H9 (cell line): ENCODE measurements around the gene SELENOF. TPM values are rescaled to one million over a fixed set of nuclear protein-coding genes. Genes with fewer than 3 reads are reported as not detected.

Source experiments
- DNase-seq: peaks from one replicate; pipeline ENCODE4 v3.0.0-alpha.2; 2017
- H2AFZ ChIP-seq: one replicate; pipeline ENCODE4 v1.6.1; 2013; ENCODE audit warnings: mild to moderate bottlenecking, low read length, control low read depth, moderate library complexity
- H2AK5ac ChIP-seq: 2 replicates; pipeline ENCODE4 v1.6.1; 2013; ENCODE audit warnings: low read length, control low read depth, mixed read lengths; ENCODE audit not compliant: insufficient read length
- H2BK120ac ChIP-seq: one replicate; pipeline ENCODE4 v1.6.1; 2013; ENCODE audit warnings: low read depth, mild to moderate bottlenecking, low read length, control low read depth, inconsistent platforms; ENCODE audit not compliant: poor library complexity, severe bottlenecking
- H2BK12ac ChIP-seq: 2 replicates; pipeline ENCODE4 v1.6.1; 2013; ENCODE audit warnings: low read length, control low read depth, mixed read lengths, low read depth; ENCODE audit not compliant: insufficient read length
- H2BK15ac ChIP-seq: 2 replicates; pipeline ENCODE4 v1.6.1; 2013; ENCODE audit warnings: low read depth, low read length, control low read depth
- H2BK20ac ChIP-seq: one replicate; pipeline ENCODE4 v1.6.1; 2013; ENCODE audit warnings: low read depth, mild to moderate bottlenecking, low read length, control low read depth, inconsistent platforms; ENCODE audit not compliant: poor library complexity, severe bottlenecking
- H2BK5ac ChIP-seq: 2 replicates; pipeline ENCODE4 v1.6.1; 2013; ENCODE audit warnings: low read length, control low read depth, mixed read lengths; ENCODE audit not compliant: insufficient read length
- H3K14ac ChIP-seq: 2 replicates; pipeline ENCODE4 v1.6.1; 2013; ENCODE audit warnings: low read length, control low read depth; ENCODE audit not compliant: insufficient read depth
- H3K18ac ChIP-seq: 2 replicates; pipeline ENCODE4 v1.6.1; 2013; ENCODE audit warnings: low read depth, mild to moderate bottlenecking, mixed read lengths, low read length, control low read depth; ENCODE audit not compliant: insufficient read length
- H3K23ac ChIP-seq: 2 replicates; pipeline ENCODE4 v1.6.1; 2013; ENCODE audit warnings: low read length, control low read depth, mixed read lengths, low read depth; ENCODE audit not compliant: insufficient read length
- H3K23me2 ChIP-seq: 2 replicates; pipeline ENCODE4 v1.6.1; 2013; ENCODE audit warnings: low read depth, mild to moderate bottlenecking, mixed read lengths, low read length, control low read depth; ENCODE audit not compliant: insufficient read length, poor library complexity, severe bottlenecking
- H3K27ac ChIP-seq: 2 replicates; pipeline ENCODE4 v1.5.1; 2013; ENCODE audit warnings: low read length, control low read depth, mixed read lengths, low read depth; ENCODE audit not compliant: insufficient read length
- H3K27me3 ChIP-seq: 2 replicates; pipeline ENCODE4 v1.6.1; 2013; ENCODE audit warnings: low read length, control low read depth, inconsistent platforms; ENCODE audit not compliant: insufficient read depth
- H3K4ac ChIP-seq: 2 replicates; pipeline ENCODE4 v1.6.1; 2013; ENCODE audit warnings: low read depth, mild to moderate bottlenecking, control low read depth, inconsistent platforms, low read length, moderate library complexity
- H3K4me1 ChIP-seq: 2 replicates; pipeline ENCODE4 v1.6.1; 2013; ENCODE audit warnings: low read length, control low read depth, inconsistent platforms; ENCODE audit not compliant: insufficient read depth
- H3K4me2 ChIP-seq: 2 replicates; pipeline ENCODE4 v1.6.1; 2013; ENCODE audit warnings: low read length, control low read depth, mixed read lengths; ENCODE audit not compliant: insufficient read length, insufficient read depth
- H3K56ac ChIP-seq: 2 replicates; pipeline ENCODE4 v1.6.1; 2013; ENCODE audit warnings: low read depth, mild to moderate bottlenecking, mixed read lengths, low read length, control low read depth; ENCODE audit not compliant: insufficient read length
- H3K79me1 ChIP-seq: 2 replicates; pipeline ENCODE4 v1.6.1; 2013; ENCODE audit warnings: low read depth, mild to moderate bottlenecking, moderate library complexity, low read length, control low read depth, inconsistent platforms; ENCODE audit not compliant: insufficient read depth, poor library complexity, severe bottlenecking
- H3K79me2 ChIP-seq: 2 replicates; pipeline ENCODE4 v1.6.1; 2013; ENCODE audit warnings: low read length, control low read depth, inconsistent platforms; ENCODE audit not compliant: insufficient read depth
- H3K9ac ChIP-seq: 2 replicates; pipeline ENCODE4 v1.6.1; 2013; ENCODE audit warnings: low read length, control low read depth, mixed read lengths; ENCODE audit not compliant: insufficient read length; ENCODE audit errors: extremely low read depth
- H3K9me3 ChIP-seq: one replicate; pipeline ENCODE4 v1.6.1; 2013; ENCODE audit warnings: low read depth, low read length, inconsistent platforms; ENCODE audit not compliant: control insufficient read depth
- H3T11ph ChIP-seq: one replicate; pipeline ENCODE4 v1.6.1; 2013; ENCODE audit warnings: mild to moderate bottlenecking, low read length, control low read depth, inconsistent platforms
- H4K20me1 ChIP-seq: one replicate; pipeline ENCODE4 v1.6.1; 2013; ENCODE audit not compliant: control insufficient read depth, insufficient read length, insufficient read depth
- H4K5ac ChIP-seq: 2 replicates; pipeline ENCODE4 v1.6.1; 2013; ENCODE audit warnings: low read depth, mild to moderate bottlenecking, mixed read lengths, low read length, control low read depth; ENCODE audit not compliant: insufficient read length
- H4K8ac ChIP-seq: replicated peaks from 2 replicates; pipeline ENCODE4 v1.6.1; 2013; ENCODE audit warnings: low read length, control low read depth, mixed read lengths, low read depth; ENCODE audit not compliant: insufficient read length
- H4K91ac ChIP-seq: 2 replicates; pipeline ENCODE4 v1.6.1; 2013; ENCODE audit warnings: low read depth, mild to moderate bottlenecking, moderate library complexity, mixed read lengths, low read length, control low read depth; ENCODE audit not compliant: insufficient read length
- H3K27ac Mint-ChIP-seq, 3 experiments: 2 replicates in 2 of 3; 3 replicates in 1 of 3; pipeline ENCODE4 v1.8.0; 2020 to 2021; ENCODE audit warnings: mixed read lengths in 3 of 3, mild to moderate bottlenecking in 1 of 3, moderate library complexity in 1 of 3
- H3K27me3 Mint-ChIP-seq: 2 replicates; pipeline ENCODE4 v1.8.0; 2021; ENCODE audit warnings: low read depth, mild to moderate bottlenecking, moderate library complexity, mixed read lengths
- H3K36me3 Mint-ChIP-seq, 3 experiments: 2 replicates in 2 of 3; 3 replicates in 1 of 3; pipeline ENCODE4 v1.8.0; 2020 to 2021; ENCODE audit warnings: low read depth in 3 of 3, mixed read lengths in 3 of 3; ENCODE audit not compliant: insufficient read depth in 1 of 3
- H3K4me1 Mint-ChIP-seq, 2 experiments: 2 replicates each; pipeline ENCODE4 v1.8.0; 2020; ENCODE audit warnings: mixed read lengths in 2 of 2
- H3K4me3 Mint-ChIP-seq, 2 experiments: 2 replicates in 1 of 2; 3 replicates in 1 of 2; pipeline ENCODE4 v1.8.0; 2020 to 2021; ENCODE audit warnings: mild to moderate bottlenecking in 2 of 2, mixed read lengths in 2 of 2, moderate library complexity in 1 of 2
- H3K9me3 Mint-ChIP-seq, 2 experiments: 2 replicates in 1 of 2; 3 replicates in 1 of 2; pipeline ENCODE4 v1.8.0; 2020; ENCODE audit warnings: mild to moderate bottlenecking in 2 of 2, mixed read lengths in 2 of 2, moderate library complexity in 1 of 2
- CTCF ChIP-seq: fragments of 200-600 bp; sonication (generic); conservative IDR thresholded peaks from 3 replicates; pipeline ENCODE4 v1.8.0; 2021; ENCODE audit warnings: antibody characterized with exemption, mild to moderate bottlenecking
- WGBS: extraction: QIAGEN DNeasy Blood & Tissue Kit; methylation state at CpG from one replicate; pipeline ENCODE4 v1.1.7; 2013; ENCODE audit warnings: missing lambda C conversion rate, low lambda C conversion rate, mixed read lengths; ENCODE audit not compliant: insufficient read length; ENCODE audit errors: extremely low coverage; 5-methylcytosine and 5-hydroxymethylcytosine counted together
- total RNA-seq: library from RNA; stranded (reverse); gene quantifications from 2 replicates; pipeline ENCODE4 v1.2.1, GENCODE V29; 2021

Gene SELENOF
- total RNA-seq, 1 experiment from 2014 or later, result 143 TPM

- Histone ChIP-seq H3K79me1 (peaks cover 5% of the 10 kb centered on the region), H4K8ac (no peak overlapping the region), H2BK120ac (no peak overlapping the region), H3K23ac (no peak overlapping the region), H3T11ph (no peak overlapping the region), H2BK5ac (no peak overlapping the region), H3K4me1 (no peaks in the 10 kb centered on the region), H2AFZ (no peak overlapping the region), H3K4me2 (no peak overlapping the region), H2AK5ac (no peak overlapping the region), H4K91ac (no peak overlapping the region), H3K27me3 (no peaks in the 10 kb centered on the region), H3K4ac (no peak overlapping the region), H4K5ac (no peak overlapping the region), H3K79me2 (no peaks in the 10 kb centered on the region), H2BK20ac (no peak overlapping the region), H3K18ac (no peak overlapping the region), H3K27ac (no peak overlapping the region), H2BK15ac (no peak overlapping the region), H3K23me2 (no peaks in the 10 kb centered on the region), H3K14ac (no peak overlapping the region), H3K9ac (no peak overlapping the region), H3K9me3 (no peaks in the 10 kb centered on the region), H2BK12ac (no peak overlapping the region), H3K56ac (no peak overlapping the region), H4K20me1 (no peaks in the 10 kb centered on the region)
- Mint-ChIP-seq H3K36me3 (peaks cover 0 to 6% (median 0%) of the 10 kb centered on the region in 3 experiments; a peak in 2 of 7 replicates), H3K9me3 (no peaks in the 10 kb centered on the region), H3K27me3 (no peaks in the 10 kb centered on the region), H3K4me3 (no peak overlapping the region), H3K4me1 (peaks cover 0 to 2% of the 10 kb centered on the region in 2 experiments; a peak in 1 of 4 replicates), H3K27ac (no peak overlapping the region; a peak in 1 of 7 replicates)
- TF ChIP-seq CTCF, result no peak
- WGBS, result no CpG with 5 or more reads among the region's 2 CpGs
- no peak for DNase-seq
These were observed 53.9 kb downstream of the SELENOF start for GRCh38 chr1:86860020-86860419.
